Lower lobe of right lung (tissue), 2 donors: ENCODE measurements around the gene ZNF689. TPM values are rescaled to one million over a fixed set of nuclear protein-coding genes. Genes with fewer than 3 reads are reported as not detected.

Source experiments
- ATAC-seq, 2 donors: fragments of 200-7000 bp; cut with Tn5 transposase; one replicate each; pipeline ENCODE4 v1.9.1; 2020 to 2022; ENCODE audit warnings: mild to moderate bottlenecking in 2 of 2, moderate library complexity in 2 of 2
- DNase-seq: peaks from one replicate; pipeline ENCODE4 v3.0.0-alpha.2; 2020
- H3K27ac ChIP-seq: fragments of 200-600 bp; one replicate; pipeline ENCODE4 v1.8.0; 2022
- H3K27me3 ChIP-seq: fragments of 200-600 bp; one replicate; pipeline ENCODE4 v1.8.0; 2022; ENCODE audit warnings: low read depth
- H3K36me3 ChIP-seq: fragments of 200-600 bp; one replicate; pipeline ENCODE4 v1.8.0; 2022; ENCODE audit warnings: mild to moderate bottlenecking
- H3K4me1 ChIP-seq: fragments of 200-600 bp; one replicate; pipeline ENCODE4 v1.8.0; 2022
- H3K4me3 ChIP-seq: fragments of 200-600 bp; one replicate; pipeline ENCODE4 v1.8.0; 2022; ENCODE audit warnings: mild to moderate bottlenecking
- H3K9me3 ChIP-seq: fragments of 200-600 bp; one replicate; pipeline ENCODE4 v1.8.0; 2022
- CTCF ChIP-seq: fragments of 200-600 bp; IDR thresholded peaks from one replicate; pipeline ENCODE4 v1.8.0; 2022; ENCODE audit warnings: antibody characterized with exemption, mild to moderate bottlenecking
- intact Hi-C: fragments of 100-400 bp; cut with DNase I; formaldehyde crosslinking; loops from one replicate; pipeline ENCODE4 v1.11.0; 2022
- total RNA-seq: library from RNA; stranded (reverse); fragmentation: NEBNext Ultra II Directional; extraction: Animal tissue kit (Norgen Biotek cat#: 25700); gene quantifications from one replicate; pipeline ENCODE4 v1.2.1, GENCODE V29; 2021
- donor health status: DM: no; HTN: yes; CAD: no; lungs with severe emphysema.

Gene ZNF689
- total RNA-seq, 1 donor from 2014 or later, result 7.7 TPM

- Histone ChIP-seq H3K4me3 (peak overlapping the region; percentile 93), H3K27me3 (no peaks in the 10 kb centered on the region), H3K4me1 (peaks cover 23% of the 10 kb centered on the region), H3K36me3 (peaks cover 43% of the 10 kb centered on the region), H3K27ac (peak overlapping the region; percentile 92), H3K9me3 (no peaks in the 10 kb centered on the region)
- peak; percentile 72 for TF ChIP-seq CTCF
- ATAC-seq, result peak; percentile 87 to 89
- intact Hi-C loops, result no loop called here
- DNase-seq, result peak; percentile 82
Observed at GRCh38 chr16:30651124-30652004, 41.2 kb upstream of the ZNF689 start.

GRCh38 chr16:30650369-30651123 is 40.4 kb upstream of the ZNF689 start, which contains the start of gene PRR14:
Gene PRR14 (plus strand): TSS chr16:30650960. CDS start chr16:30651646, 686 bp downstream.
- Histone ChIP-seq H3K36me3 (peaks cover 35% of the 10 kb centered on the region), H3K27ac (peak within 1 kb of the TSS; percentile 92), H3K9me3 (no peaks in the 10 kb centered on the region), H3K4me3 (peak within 1 kb of the TSS; percentile 93), H3K27me3 (no peaks in the 10 kb centered on the region), H3K4me1 (peaks cover 23% of the 10 kb centered on the region)
- ATAC-seq (peak; percentile 94 to 95), DNase-seq (peak; percentile 100)
- intact Hi-C loops, result no loop called here
- TF ChIP-seq CTCF, result peak; percentile 43

- Histone ChIP-seq H3K9me3 (no peaks in the 10 kb centered on the region), H3K36me3 (peaks cover 28% of the 10 kb centered on the region), H3K27me3 (no peaks in the 10 kb centered on the region), H3K4me3 (peak overlapping the region; percentile 93), H3K4me1 (peaks cover 23% of the 10 kb centered on the region), H3K27ac (peak overlapping the region; percentile 92)
- ATAC-seq (peak; percentile 0), DNase-seq (no peak)
- no peak for TF ChIP-seq CTCF
- intact Hi-C loops, result no loop called here
Observed at GRCh38 chr16:30649725-30650368, 39.7 kb upstream of the ZNF689 start.

- no peak for TF ChIP-seq CTCF
- Histone ChIP-seq H3K4me1 (peaks cover 14% of the 10 kb centered on the region), H3K4me3 (no peak overlapping the region), H3K27ac (no peak overlapping the region), H3K36me3 (peaks cover 2% of the 10 kb centered on the region), H3K9me3 (no peaks in the 10 kb centered on the region), H3K27me3 (no peaks in the 10 kb centered on the region)
- DNase-seq (no peak), ATAC-seq (no peak)
- intact Hi-C loops, result no loop called here
Observed at GRCh38 chr16:30647274-30647571, 37.0 kb upstream of the ZNF689 start.

- intact Hi-C loops, result no loop called here
- TF ChIP-seq CTCF, result no peak
- ATAC-seq, result no peak
- no peak overlapping the region for H3K4me3 ChIP-seq
- H3K4me1 ChIP-seq, result peaks cover 8% of the 10 kb centered on the region
- no peaks in the 10 kb centered on the region for H3K36me3 ChIP-seq
- no peaks in the 10 kb centered on the region for H3K27me3 ChIP-seq
- H3K9me3 ChIP-seq, result no peaks in the 10 kb centered on the region
- no peak overlapping the region for H3K27ac ChIP-seq
- DNase-seq, result no peak
Observed at GRCh38 chr16:30645727-30646126, 35.5 kb upstream of the ZNF689 start.
